MV-4-11 (cell line): ENCODE measurements around the gene NRCAM.
"Not testable (repeated sequence)": the region's sequence is repeated elsewhere in the genome, so short reads cannot be mapped to it uniquely, and the experiment has no call there.

Experiments
- DNase-seq: peaks from one replicate; lab custom pipeline; 2025; lab: John Stamatoyannopoulos, UW

NRCAM gene

DNA sequence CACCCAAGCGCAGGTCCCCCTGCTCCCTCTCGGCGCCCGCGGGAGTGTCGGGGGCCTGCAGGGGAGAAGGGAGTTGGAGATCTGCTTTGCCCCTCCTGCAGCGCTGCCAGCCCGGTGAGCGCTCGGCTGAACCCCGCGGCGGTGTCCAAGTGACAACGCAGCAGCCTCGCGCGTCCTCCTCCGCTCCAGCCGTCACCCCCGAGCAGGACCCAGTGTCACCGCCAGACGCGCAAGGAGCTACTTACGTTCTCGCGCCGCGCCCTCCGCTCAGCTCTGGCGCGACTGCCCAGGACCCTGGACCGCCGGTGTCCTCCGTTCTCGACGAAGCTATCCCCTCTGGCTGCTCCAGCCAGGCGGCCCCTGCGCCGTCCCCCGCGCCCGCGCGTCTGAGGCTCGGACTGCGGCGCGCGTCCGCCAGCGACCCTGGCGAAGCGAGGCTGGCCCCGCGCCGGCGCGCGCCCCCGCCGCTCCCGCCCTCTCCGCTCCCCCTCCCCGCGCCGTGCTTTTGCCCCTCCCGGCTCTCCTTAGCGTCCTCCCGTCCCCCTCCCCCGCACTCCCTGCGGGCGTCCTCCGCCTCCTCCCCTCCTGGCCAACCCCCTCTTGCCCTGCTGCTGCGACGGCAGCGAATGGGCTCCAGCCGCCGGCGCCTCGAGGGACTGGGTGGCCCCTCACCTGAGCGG lies at the start of gene NRCAM:
Gene NRCAM, minus strand, starts transcription at position 439 of the 680 bp plus-strand sequence. CDS start 216,372 bp downstream, outside the sequence.
- DNase-seq: no peak

GRCh38 chr7:108504576-108504975 lies 48.3 kb upstream of the NRCAM start:
- not testable (repeated sequence) for DNase-seq

GRCh38 chr7:108503112-108504026 lies 47.1 kb upstream of the NRCAM start:
- no peak for DNase-seq

DNA sequence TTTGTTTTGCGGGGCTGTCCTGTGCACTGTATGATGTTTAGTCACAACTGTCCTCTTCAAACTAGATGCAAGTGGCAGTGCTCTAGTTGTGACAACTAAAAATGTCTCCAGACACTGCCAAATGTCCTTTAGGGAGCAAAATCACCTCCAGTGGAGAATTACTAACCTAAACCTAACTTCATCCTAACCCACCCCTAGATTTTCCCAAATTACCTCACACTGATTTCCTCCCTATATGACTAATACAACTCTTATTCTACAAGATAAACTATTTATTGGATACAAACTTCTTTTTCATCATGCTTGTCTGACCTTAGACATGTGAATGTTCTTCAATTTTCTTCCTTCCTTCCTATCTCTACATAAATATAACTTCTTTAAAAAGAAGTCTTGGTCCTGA lies 43.3 kb upstream of the NRCAM start:
- no peak for DNase-seq

- no peak for DNase-seq
Measured at GRCh38 chr7:108498481-108498880, 42.2 kb upstream of the NRCAM start.

GRCh38 chr7:108497082-108497725 lies 41.0 kb upstream of the NRCAM start:
- peak; percentile 66 for DNase-seq

DNA sequence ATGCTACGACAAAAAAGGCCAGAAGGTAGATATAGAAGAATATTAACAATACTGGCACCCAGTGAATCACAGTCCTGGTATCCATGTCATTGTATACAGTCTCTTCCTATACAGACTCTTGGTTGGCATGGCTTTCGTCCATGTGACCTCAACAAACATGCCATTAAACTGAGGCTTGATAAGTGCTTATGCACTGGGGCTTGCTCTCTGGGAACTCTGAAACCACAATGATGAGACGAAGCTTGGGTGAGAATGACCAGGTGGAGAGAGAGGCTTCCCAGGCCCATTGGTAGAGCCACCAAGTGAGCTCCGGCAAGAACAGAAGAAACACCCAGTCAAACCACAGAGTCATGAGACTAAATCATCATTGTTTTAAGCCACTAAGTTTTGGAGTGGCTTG lies 36.5 kb upstream of the NRCAM start:
- DNase-seq: no peak

- no peak for DNase-seq
Measured at GRCh38 chr7:108488768-108489538, 32.7 kb upstream of the NRCAM start.

GRCh38 chr7:108487646-108488045 lies 31.4 kb upstream of the NRCAM start:
- DNase-seq: no peak

DNA sequence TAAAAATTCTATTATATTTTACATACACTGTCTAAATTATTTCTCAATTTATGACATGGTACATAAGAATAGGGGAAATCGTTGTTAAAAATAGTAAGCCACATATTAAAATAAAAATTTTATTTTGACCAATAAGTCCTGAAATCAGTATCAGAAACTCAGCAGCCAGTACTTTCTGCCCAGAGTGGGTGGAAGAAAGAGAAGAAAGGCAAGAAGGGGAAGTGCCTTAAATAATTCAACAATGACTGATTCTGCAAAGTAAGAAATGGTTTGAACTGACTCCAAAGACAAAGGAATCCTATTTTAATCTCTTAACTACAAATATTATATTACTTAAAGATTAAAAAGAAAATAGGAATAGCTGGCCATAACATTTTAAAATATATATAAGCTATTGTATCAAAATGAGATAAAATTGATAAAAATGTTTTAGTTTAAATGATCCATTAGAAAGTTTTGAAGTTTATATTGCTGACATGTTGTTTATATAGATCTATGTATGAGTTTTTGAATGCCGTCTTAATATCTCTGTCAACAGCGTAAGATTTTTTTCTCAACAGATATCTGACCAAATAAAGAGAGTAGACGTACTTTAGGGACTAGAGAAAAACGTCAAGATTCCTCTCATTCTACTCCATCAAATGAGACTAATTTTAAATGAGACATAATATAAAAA lies 30.2 kb upstream of the NRCAM start:
- DNase-seq: peak; percentile 8

DNA sequence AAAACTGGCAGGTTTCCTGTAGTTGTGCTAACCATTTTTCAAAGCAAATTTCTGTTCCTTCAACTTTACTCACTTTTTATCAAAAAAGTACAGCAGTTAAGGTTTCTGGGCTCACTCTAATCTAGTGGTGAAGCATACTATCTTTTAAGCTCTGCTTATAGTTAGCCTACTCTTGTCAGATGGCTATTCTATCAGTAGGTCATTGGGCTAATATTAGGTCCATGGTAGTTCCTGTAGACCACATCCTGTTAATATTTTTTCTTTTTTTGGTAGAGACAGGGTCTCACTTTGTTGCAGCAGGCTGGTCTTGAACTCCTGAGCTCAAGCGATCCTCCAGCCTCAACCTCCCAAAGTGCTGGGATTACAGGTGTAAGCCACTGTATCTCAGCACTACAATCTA lies 27.9 kb upstream of the NRCAM start:
- no peak for DNase-seq

DNA sequence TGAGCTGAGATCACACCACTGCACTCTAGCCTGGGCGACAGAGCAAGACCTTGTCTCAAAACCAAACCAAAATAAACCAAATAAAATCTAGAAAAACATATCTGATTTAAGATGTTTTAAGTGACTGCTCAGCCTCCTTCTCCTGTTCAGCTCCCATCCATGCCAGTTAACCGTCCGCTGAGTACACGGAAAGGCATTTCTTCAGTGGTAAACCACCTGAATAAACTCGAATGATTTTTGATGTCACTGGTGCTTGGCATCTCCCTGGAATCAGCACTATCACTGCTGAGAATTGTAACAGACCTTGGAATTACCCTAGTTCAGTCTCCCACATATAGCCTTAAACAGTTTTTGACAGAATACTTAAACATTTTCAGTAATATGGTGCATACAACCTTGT lies 24.1 kb upstream of the NRCAM start:
- DNase-seq: no peak

DNA sequence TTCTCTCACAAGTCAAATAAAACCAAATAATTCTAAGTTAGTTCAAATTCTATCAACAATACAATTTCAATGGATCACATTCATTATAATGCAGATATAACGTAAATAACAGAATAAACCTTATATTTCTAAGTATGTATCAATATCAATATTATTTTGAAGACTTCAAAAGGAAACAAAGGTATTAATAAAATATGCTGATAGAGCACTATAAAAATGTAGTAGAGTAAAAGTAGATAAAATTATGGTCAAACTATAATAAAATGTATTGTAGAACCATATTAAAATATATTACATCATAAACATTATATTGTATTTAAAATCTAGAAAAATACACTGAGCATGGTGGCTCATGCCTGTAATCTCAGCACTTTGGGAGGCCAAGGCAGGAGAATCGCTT lies 23.5 kb upstream of the NRCAM start:
- DNase-seq: no peak

DNA sequence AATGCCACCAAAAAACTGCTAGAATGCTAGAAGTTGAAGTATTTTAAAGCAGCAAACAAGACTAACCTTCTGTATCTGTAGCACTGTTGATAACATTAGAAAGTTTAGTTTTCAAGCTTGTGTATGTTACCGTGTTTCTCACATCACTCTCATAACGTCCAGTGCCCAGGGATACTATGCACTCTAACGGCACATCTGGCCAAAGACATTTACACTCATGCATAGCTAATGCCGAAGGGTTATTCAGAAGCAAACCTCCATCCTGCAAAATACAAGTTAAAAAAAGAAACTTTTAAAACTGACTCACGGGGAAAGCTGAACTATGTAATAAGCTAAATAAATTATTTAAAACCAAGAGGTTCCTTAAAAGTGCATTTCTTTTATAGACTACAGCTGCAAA lies 22.9 kb upstream of the NRCAM start:
- no peak for DNase-seq

DNA sequence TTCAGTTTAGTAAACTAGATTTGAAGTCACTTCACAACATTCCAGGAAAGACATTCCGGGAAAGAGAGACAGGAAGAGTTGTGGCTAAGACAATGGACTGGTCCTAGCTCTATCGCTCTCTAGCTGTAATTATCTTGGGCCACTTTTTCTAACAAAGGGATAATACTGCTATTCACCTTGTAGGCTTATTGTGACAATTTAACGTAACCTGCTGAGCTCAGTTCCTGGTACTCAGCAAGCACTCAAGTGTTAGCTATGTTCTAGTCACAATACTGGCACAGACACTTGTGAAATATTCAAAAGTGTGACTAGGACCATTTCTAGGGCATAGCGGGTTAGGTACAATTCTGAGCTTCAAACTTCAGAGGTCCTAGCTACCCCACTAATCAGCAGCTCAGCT lies 12.0 kb upstream of the NRCAM start:
- DNase-seq: peak; percentile 3

DNA sequence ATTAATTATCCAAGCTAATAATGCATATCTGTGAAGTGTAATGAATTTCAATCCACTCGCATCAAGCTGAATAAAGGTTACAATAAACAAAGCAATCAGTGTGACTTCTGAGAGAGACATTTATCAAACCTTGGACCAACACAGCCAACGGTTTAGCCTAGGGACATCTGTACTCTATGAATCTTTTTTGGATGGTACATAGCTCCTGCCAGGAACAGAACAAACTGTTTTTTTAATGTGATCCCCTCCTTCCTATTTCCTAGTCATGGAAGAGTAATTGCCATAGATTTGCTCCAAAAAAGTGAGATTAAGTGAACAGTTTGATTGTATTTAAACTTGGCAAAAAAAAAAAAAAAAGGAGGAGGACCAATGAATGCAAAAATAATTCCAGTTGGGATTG lies 11.2 kb upstream of the NRCAM start:
- DNase-seq: no peak

DNA sequence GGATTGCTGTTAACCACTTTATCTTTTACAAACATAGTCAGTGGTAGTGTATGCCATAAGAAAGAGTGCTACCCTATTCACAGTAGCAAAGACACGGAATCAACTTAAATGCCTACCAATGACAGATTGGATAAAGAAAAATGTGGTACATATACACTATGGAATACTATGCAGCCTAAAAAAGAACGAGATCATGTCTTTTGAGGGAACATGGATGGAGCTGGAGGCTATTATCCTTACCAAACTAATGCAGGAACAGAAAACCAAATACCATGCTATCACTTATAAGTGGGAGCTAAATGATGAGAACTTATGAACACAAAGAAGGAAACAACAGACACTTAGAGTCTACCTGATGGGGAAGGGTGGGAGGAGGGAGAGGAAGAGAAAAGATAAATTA lies 10.1 kb upstream of the NRCAM start:
- not testable (repeated sequence) for DNase-seq

- DNase-seq: no peak
Measured at GRCh38 chr7:108464743-108465142, 8.5 kb upstream of the NRCAM start.

DNA sequence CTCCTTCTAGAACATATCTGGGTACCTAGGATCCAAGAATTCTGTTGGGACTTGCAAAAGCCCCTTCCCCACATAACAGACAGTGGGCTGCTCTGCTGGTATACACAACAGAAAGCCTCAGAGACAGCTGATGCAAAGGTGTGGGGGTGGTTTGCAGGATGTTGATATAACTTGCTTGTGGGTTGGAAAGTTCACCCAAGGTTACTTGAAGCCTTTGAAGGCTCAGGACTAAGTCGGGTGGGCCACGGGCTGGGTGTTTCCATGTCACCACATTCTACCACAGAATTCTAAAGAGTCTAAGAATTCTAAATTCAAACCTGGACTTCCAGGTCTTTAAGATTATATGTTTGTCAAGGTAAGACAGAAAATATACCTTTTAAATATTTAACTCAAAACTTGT lies 7.4 kb upstream of the NRCAM start:
- no peak for DNase-seq

GRCh38 chr7:108461840-108462239 lies 5.6 kb upstream of the NRCAM start:
- no peak for DNase-seq

DNA sequence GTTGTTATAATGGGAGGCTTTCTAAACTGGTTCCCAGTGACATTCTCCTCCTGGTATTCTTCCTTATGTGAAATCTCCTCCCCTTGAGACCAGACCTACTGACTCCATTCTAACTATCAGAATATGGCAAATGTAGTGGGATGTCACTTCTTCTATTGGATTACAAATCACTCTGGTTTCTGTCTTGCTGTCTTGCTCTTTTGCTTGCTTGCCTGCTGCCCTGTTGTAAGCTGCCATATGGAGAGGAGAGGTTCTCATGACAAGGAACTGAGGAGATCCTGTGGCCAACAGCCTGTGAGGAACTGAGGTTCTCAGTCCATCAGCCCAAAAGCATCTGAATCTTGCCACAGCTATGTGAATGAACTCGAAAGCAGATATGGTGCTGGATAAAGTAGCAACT lies 4.7 kb upstream of the NRCAM start:
- DNase-seq: no peak
